Non-pigmented ciliary epithelial cell (primary cell): ENCODE data around the gene SMARCA4.
"Not testable (repeated sequence)": the region's sequence is repeated elsewhere in the genome, so short reads cannot be mapped to it uniquely, and the experiment has no call there.

Experiments used
- DNase-seq: peaks from one replicate; pipeline ENCODE4 v3.0.0-alpha.2; 2010; ENCODE audit warnings: low read depth

Gene SMARCA4

GRCh38 chr19:10976131-10976892, 15.5 kb downstream of the SMARCA4 start:
- no peak for DNase-seq

GRCh38 chr19:10977742-10978092, 16.9 kb downstream of the SMARCA4 start:
- DNase-seq, result no peak

- DNase-seq, result no peak
Observed at GRCh38 chr19:10979951-10980381, 19.1 kb downstream of the SMARCA4 start.

GRCh38 chr19:10981252-10981895, 20.5 kb downstream of the SMARCA4 start:
- DNase-seq, result no peak

GRCh38 chr19:10983026-10983425, 22.2 kb downstream of the SMARCA4 start:
- DNase-seq, result no peak

GRCh38 chr19:10984166-10984735, 23.4 kb downstream of the SMARCA4 start:
- no peak for DNase-seq

GRCh38 chr19:10985502-10985901, 24.7 kb downstream of the SMARCA4 start:
- no peak for DNase-seq

- DNase-seq, result no peak
Observed at GRCh38 chr19:10986301-10987127, 25.7 kb downstream of the SMARCA4 start.

- no peak for DNase-seq
Observed at GRCh38 chr19:10987571-10988297, 26.9 kb downstream of the SMARCA4 start.

- DNase-seq, result no peak
Observed at GRCh38 chr19:10988380-10988779, 27.6 kb downstream of the SMARCA4 start.

GRCh38 chr19:10988921-10989320, 28.1 kb downstream of the SMARCA4 start:
- no peak for DNase-seq

GRCh38 chr19:10991076-10991475, 30.2 kb downstream of the SMARCA4 start:
- no peak for DNase-seq

GRCh38 chr19:10991521-10992081, 30.8 kb downstream of the SMARCA4 start:
- DNase-seq, result no peak

- not testable (repeated sequence) for DNase-seq
Observed at GRCh38 chr19:10992174-10992573, 31.3 kb downstream of the SMARCA4 start.

GRCh38 chr19:10995926-10996600, 35.2 kb downstream of the SMARCA4 start:
- no peak for DNase-seq

GRCh38 chr19:10998045-10998533, 37.3 kb downstream of the SMARCA4 start:
- DNase-seq, result no peak

GRCh38 chr19:10998666-10999065, 37.8 kb downstream of the SMARCA4 start:
- DNase-seq, result no peak

GRCh38 chr19:11005521-11005920, 44.7 kb downstream of the SMARCA4 start:
- no peak for DNase-seq

- DNase-seq, result no peak
Observed at GRCh38 chr19:11007385-11007784, 46.6 kb downstream of the SMARCA4 start.

GRCh38 chr19:11007962-11008532, 47.2 kb downstream of the SMARCA4 start:
- no peak for DNase-seq
